DND-41 (cell line): ENCODE results near the gene CC2D1A.

Experiments
- CTCF ChIP-seq: IDR thresholded peaks from 2 replicates; pipeline ENCODE4 v1.5.1; 2012; ENCODE audit warnings: borderline replicate concordance, low read length, moderate library complexity, mild to moderate bottlenecking; ENCODE audit not compliant: poor library complexity, severe bottlenecking; ENCODE audit errors: extremely low read depth
- EZH2 ChIP-seq: IDR thresholded peaks from 3 replicates; pipeline ENCODE4 v1.6.1; 2012; ENCODE audit warnings: borderline replicate concordance, low read depth, mild to moderate bottlenecking, moderate library complexity, low read length, inconsistent platforms; ENCODE audit not compliant: severe bottlenecking

- TF ChIP-seq CTCF (no peak), EZH2 (no peak)
Measured at GRCh38 chr19:13934785-13935109, 28.7 kb downstream of the CC2D1A start.
